H1 (cell line): ENCODE measurements around the gene TOP3A. TPM values are rescaled to one million over a fixed set of nuclear protein-coding genes. Genes with fewer than 3 reads are reported as not detected.

Experiments used
- ASH2L ChIP-seq: fragments of 200-600, 300-600 bp; sonication (generic); IDR thresholded peaks from one replicate; pipeline ENCODE4 v1.7.1; 2017; ENCODE audit warnings: low read length
- polyA plus RNA-seq, 7 experiments: library from polyadenylated mRNA; depleted of rRNA in 3 of 7; stranded (reverse) in 5 of 7; unstranded in 2 of 7; fragments of >200 nt in 5 of 7; fragments of 200-250 nt in 2 of 7; gene quantifications; 1 replicate in 5 of 7; 2 replicates in 1 of 7; 4 replicates in 1 of 7; pipeline versions ENCODE4 v1.2.1 to v1.2.3, GENCODE V29; 2011 to 2013; ENCODE audit warnings: missing spikeins in 2 of 7, mixed read lengths in 2 of 7
- total RNA-seq: library from RNA; stranded (reverse); fragmentation: NEBNext Ultra II Directional; extraction: Animal tissue kit (Norgen Biotek cat#: 25700); gene quantifications from 2 replicates; pipeline ENCODE4 v1.2.1, GENCODE V29; 2021

The TOP3A gene
- total and polyA plus RNA-seq, 2 of the 8 experiments (the other 6 are each of a cell fraction or from before 2014, with no cell fraction given): 23.4 to 54.3 TPM

DNA sequence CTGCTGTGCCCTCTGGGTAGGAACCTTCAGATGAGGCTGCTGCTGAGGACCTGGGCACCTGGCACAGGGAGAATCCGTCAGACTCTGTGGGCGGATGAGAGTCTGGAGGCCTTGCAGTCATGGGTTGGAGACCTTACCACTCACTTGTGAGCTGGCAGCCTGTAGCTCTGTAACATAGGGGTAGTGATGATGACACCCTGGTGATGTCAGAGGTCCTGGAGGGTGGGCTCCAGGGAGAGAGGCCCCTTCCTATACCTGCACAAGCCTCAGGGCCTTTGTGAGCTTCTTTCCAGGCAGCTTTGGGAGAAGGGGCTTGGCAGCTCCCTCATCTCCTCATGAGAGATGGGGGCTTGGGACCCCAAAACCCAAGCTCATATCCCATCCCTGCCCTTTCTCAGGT, 52.7 kb downstream of the TOP3A start (continued):
- TF ChIP-seq ASH2L: no peak
